ENCODE measurements around the gene CD63.

The CD63 gene

DNA sequence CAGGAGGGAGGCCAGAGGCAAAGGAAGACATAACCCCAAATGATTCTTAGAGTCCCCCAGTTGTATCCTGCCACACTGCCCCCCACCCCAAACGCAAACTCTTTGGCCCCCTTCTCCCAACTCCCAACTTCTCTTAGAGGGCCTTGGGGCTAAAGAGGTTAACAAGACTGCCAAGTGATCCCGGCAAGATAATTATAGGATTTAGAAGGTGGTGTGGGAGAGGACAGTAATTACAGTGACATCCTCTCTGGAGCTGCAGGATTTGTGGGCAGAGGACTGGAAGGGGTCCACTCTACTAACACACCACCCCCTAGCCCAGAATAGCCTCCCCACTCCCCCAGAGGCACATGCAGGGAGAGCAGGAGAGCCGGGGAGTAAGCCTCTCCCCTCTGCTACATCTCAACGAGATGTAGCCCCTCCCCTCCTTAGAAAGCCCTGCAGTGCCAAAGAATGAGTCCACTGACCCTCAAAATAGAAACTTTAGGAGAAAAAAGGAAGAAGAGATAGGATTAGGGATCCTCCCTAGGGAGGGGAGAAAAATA is 8.8 kb upstream of the CD63 start:
- no peaks in the 10 kb centered on the region for H3K36me3 ChIP-seq (replicated peaks)

DNA sequence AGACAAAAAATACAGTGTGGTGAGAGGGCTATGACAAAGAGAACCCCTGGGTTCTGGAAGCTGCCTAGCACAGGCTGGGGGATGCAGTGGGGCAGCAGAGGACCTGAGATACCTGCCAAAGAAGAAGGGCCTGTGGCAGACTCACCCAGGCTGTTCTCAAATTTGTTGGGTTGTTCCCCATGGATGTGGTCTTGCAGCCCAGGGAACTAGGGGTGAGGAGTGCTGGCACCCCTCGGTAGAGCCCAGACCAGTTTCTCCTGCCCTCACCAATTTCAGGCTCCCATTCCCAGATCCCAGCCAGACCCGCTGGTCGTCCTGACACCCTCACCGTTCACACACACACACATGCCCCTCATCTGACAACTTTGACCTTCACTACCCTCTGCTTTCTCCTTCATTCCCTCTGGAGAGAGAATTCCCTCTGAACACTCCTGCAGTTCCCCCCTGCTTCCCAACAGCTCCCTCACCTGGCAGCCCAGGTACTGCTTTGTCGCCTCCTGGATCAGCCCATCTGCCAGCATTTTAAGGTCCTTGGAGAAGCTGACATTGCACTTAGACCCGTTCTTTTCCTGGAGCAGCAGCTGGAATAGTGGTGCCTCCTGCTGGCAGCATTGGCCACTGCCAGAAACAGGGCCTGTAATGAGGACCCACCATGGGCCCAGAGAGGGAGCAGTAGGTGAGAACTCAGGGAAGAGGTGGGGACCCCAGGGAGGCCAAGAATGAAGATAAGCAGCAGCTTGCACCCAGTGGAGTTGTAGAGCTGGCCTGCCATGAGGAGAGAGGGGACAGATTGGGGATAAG is 8.2 kb upstream of the CD63 start:
- H3K36me3 ChIP-seq (replicated peaks): no peaks in the 10 kb centered on the region
- no peak overlapping the region for H3K4me3 ChIP-seq (ENCODE audit: low read depth, low read length)
- H3K27ac ChIP-seq: no peak overlapping the region
- in situ Hi-C loops (cut with HindIII; ENCODE audit: low pct_ligation_motif_present, low sequenced_read_pairs): no loop called here
- peak; percentile 66 for DNase-seq
- no peaks in the 10 kb centered on the region for H3K27me3 ChIP-seq (replicated peaks)
- TF ChIP-seq, protein P1, sequence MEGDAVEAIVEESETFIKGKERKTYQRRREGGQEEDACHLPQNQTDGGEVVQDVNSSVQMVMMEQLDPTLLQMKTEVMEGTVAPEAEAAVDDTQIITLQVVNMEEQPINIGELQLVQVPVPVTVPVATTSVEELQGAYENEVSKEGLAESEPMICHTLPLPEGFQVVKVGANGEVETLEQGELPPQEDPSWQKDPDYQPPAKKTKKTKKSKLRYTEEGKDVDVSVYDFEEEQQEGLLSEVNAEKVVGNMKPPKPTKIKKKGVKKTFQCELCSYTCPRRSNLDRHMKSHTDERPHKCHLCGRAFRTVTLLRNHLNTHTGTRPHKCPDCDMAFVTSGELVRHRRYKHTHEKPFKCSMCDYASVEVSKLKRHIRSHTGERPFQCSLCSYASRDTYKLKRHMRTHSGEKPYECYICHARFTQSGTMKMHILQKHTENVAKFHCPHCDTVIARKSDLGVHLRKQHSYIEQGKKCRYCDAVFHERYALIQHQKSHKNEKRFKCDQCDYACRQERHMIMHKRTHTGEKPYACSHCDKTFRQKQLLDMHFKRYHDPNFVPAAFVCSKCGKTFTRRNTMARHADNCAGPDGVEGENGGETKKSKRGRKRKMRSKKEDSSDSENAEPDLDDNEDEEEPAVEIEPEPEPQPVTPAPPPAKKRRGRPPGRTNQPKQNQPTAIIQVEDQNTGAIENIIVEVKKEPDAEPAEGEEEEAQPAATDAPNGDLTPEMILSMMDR (IDR thresholded peaks at IDR 0.05; ENCODE audit: low read depth, low read length, missing control alignments): peak; percentile 94

More for the DNA sequence above, 8.8 kb upstream of the CD63 start:
- in situ Hi-C loops (cut with HindIII; ENCODE audit: low pct_ligation_motif_present, low sequenced_read_pairs): no loop called here
- Histone ChIP-seq H3K4me3 (ENCODE audit: low read depth, low read length) (peak overlapping the region; percentile 75), H3K27ac (no peak overlapping the region), H3K27me3 (replicated peaks) (no peaks in the 10 kb centered on the region)
- DNase-seq: no peak
- TF ChIP-seq, protein P1 (IDR thresholded peaks at IDR 0.05; ENCODE audit: low read depth, low read length, missing control alignments): no peak

DNA sequence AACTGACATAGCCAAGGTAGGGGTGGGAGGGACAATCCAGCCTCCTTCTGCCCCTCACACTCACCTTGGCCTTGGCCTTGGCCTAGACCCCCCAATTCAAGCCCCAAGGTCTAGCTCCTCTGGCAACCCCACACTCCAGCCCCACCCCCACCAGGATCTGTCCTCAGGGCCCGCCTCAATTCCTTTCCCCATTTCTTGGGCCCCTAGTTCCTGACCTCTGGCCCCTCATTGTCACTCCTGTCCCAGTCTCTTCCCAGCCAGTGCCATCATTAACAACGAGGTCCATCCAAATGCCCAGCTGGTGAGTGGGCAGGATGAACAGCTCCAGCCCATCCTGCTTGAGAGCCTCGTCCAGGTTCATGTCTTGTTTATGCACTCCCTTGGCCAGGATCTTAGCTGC is 7.3 kb upstream of the CD63 start:
- DNase-seq: no peak
- Histone ChIP-seq H3K4me3 (ENCODE audit: low read depth, low read length) (no peak overlapping the region), H3K36me3 (replicated peaks) (no peaks in the 10 kb centered on the region), H3K27me3 (replicated peaks) (no peaks in the 10 kb centered on the region), H3K27ac (no peak overlapping the region)
- TF ChIP-seq, protein P1 (IDR thresholded peaks at IDR 0.05; ENCODE audit: low read depth, low read length, missing control alignments): no peak
- in situ Hi-C loops (cut with HindIII; ENCODE audit: low pct_ligation_motif_present, low sequenced_read_pairs): no loop called here

DNA sequence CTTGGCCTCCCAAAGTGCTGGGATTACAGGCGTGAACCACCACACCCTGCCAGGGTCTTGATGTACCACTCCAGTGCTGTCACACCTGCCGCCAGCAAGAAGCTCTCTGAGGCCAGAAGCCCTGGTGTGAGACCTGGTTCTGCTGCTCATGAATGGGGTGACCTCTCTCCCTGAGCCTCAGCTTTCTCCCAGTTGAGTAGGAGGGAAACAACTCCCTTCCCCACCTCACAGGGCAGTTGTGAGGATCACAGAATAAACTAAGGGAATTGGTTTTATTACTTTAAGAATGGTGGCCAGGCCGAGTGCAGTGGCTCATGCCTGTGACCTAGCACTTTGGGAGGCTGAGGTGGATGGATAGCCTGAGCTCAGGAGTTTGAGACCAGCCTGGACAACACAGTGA is 5.8 kb upstream of the CD63 start:
- Histone ChIP-seq H3K27ac (no peak overlapping the region), H3K36me3 (replicated peaks) (no peaks in the 10 kb centered on the region), H3K27me3 (replicated peaks) (no peaks in the 10 kb centered on the region), H3K4me3 (ENCODE audit: low read depth, low read length) (no peak overlapping the region)
- TF ChIP-seq, protein P1 (IDR thresholded peaks at IDR 0.05; ENCODE audit: low read depth, low read length, missing control alignments): no peak
- DNase-seq: no peak
- in situ Hi-C loops (cut with HindIII; ENCODE audit: low pct_ligation_motif_present, low sequenced_read_pairs): no loop called here

DNA sequence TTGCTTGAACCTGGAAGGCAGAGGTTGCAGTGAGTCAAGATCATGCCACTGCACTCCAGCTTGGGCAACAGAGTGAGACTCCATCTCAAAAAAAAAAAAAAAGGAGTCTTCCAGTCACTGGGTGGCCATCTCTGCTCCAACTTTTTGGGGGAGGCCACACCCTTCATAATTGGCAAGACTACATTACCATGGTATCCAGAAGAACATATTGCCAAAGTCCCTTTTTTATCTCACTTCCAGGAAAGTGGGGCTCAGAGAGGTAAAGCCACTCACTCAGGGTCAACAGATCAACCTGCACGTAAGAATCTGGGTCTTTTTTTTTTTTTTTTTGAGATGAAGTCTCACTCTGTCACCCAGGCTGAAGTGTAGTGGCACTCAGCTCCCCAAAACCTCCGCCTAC is 5.0 kb upstream of the CD63 start:
- TF ChIP-seq, protein P1 (IDR thresholded peaks at IDR 0.05; ENCODE audit: low read depth, low read length, missing control alignments): no peak
- no peak overlapping the region for H3K27ac ChIP-seq
- DNase-seq: no peak
- H3K36me3 ChIP-seq (replicated peaks): no peaks in the 10 kb centered on the region
- H3K27me3 ChIP-seq (replicated peaks): no peaks in the 10 kb centered on the region
- in situ Hi-C loops (cut with HindIII; ENCODE audit: low pct_ligation_motif_present, low sequenced_read_pairs): no loop called here
- H3K4me3 ChIP-seq (ENCODE audit: low read depth, low read length): no peak overlapping the region
